GM12892 (cell line): ENCODE results near the gene GRB2.

Source experiments
- POLR2A ChIP-seq: IDR thresholded peaks from 2 replicates; pipeline ENCODE4 v1.6.1; 2011; ENCODE audit warnings: low read depth, low read length, control low read depth
- POLR2AphosphoS5 ChIP-seq: IDR thresholded peaks from 2 replicates; pipeline ENCODE4 v1.6.1; 2011; ENCODE audit warnings: low read depth, low read length, control low read depth
- TAF1 ChIP-seq: IDR thresholded peaks from 2 replicates; pipeline ENCODE4 v1.6.1; 2011; ENCODE audit warnings: low read depth, mild to moderate bottlenecking, control low read depth, low read length, borderline replicate concordance

- TF ChIP-seq POLR2A, result no peak
- no peak for TF ChIP-seq TAF1
- no peak for TF ChIP-seq POLR2AphosphoS5
Measured at GRCh38 chr17:75430159-75430974, 24.9 kb upstream of the GRB2 start.
